OCI-M2 (cell line): ENCODE measurements around the gene MICB.

Experiments used
- DNase-seq: peaks from one replicate; lab custom pipeline; 2025; ENCODE audit not compliant: unreplicated experiment; lab: John Stamatoyannopoulos, UW

The MICB gene

DNA sequence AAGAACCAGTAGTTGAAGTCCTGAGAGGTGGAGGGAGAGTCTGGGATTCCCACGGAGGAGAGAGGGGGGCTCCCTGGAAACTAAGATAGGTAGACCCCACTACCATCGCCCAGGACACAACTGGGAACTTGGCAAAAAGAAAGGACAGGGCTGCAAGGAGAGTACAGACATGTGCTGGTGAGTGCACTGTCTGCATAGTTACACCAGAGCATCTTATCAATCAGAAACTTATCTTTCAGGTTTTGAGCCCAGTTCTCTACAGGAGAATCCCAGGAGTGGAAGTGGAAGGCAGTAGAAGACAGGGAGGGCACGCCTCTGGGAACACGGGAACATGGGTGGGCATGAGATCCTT is 61.6 kb downstream of the MICB start:
- no peak for DNase-seq

DNA sequence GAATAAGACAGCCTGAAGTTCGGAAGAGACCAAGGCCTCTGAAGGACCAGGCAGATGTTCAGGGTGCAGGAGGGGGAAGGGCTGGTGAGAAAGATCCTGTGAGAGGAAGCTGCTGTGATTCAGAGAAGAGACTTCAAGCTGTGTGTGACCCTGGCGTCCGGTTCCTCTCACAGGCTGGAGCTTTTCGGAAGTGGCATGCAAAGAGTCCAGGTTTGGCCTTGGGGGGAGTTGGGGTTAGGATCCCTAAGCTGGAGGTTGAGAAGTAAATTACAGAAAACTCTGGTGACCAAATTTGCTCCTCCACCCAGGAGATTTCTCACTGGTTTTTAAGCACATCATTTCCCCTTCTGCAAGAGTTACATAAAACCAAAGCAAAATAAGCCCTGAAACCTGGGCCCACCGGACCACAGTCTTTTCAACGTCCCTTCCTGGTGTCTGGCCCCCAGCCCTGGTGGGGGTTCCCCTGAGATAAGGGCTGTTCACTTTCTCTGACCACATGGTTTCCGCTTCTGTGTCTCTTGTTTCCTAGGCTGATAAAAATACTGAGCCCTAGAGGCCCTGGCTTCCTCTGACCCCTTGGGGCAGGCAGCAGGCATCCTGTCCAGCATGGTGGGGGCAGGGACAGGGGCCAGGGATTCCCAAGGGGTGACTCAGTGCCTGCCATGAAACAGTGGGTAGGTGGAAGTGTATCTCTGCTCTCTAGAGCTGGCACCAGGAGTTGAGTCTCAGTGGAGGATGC is 62.2 kb downstream of the MICB start:
- peak; percentile 57 for DNase-seq

DNA sequence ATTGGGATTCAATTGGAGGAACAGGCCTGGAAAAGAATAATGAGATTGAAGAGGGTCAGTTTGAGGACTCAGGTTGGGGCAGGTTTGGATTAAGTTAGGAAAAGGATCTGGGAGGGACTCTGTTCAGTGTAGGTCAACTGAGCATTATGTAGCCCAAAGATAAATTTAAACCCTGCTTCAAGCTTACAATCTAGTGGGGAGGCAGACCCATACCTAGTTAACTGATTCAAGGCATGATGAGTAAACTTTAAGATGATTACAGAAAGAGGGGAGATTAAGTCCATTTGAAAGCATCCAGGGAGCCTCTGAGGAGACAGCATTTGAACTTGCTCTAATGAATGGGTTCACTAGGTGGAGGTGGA is 62.7 kb downstream of the MICB start:
- DNase-seq, result no peak
